ENCODE results near the gene CCDC158.

DNA sequence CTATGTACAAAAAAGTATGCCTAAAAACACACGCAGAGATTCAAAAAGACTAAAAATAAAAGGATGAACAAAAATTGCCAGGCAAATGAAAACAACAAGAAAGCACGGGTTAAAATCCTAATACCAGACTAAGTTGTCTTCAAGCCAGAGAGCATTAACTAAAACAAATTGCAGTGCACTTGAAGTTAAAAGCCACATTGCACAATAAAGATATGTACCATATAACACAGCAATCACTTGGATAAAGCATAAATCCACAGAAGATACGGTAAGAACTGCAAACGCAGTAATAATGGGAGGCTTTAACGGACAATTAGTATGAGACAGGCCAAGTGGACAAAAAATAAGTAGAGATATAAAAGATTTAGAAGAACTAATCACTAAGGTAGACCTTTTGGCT is 14.9 kb downstream of the CCDC158 start:
- no peak for TF ChIP-seq ZFX (IDR thresholded peaks at IDR 0.05; ENCODE audit: borderline replicate concordance)
- TF ChIP-seq, protein P1, sequence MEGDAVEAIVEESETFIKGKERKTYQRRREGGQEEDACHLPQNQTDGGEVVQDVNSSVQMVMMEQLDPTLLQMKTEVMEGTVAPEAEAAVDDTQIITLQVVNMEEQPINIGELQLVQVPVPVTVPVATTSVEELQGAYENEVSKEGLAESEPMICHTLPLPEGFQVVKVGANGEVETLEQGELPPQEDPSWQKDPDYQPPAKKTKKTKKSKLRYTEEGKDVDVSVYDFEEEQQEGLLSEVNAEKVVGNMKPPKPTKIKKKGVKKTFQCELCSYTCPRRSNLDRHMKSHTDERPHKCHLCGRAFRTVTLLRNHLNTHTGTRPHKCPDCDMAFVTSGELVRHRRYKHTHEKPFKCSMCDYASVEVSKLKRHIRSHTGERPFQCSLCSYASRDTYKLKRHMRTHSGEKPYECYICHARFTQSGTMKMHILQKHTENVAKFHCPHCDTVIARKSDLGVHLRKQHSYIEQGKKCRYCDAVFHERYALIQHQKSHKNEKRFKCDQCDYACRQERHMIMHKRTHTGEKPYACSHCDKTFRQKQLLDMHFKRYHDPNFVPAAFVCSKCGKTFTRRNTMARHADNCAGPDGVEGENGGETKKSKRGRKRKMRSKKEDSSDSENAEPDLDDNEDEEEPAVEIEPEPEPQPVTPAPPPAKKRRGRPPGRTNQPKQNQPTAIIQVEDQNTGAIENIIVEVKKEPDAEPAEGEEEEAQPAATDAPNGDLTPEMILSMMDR (IDR thresholded peaks at IDR 0.05): no peak
